GM12872 (cell line): ENCODE data around the gene CNTNAP2.

ENCODE experiments used
- CTCF ChIP-seq: IDR thresholded peaks from 3 replicates; pipeline ENCODE4 v1.5.1; 2011; ENCODE audit warnings: low read depth, mild to moderate bottlenecking, low read length, moderate library complexity; ENCODE audit not compliant: insufficient read depth

The CNTNAP2 gene

GRCh38 chr7:146826329-146826728 lies 709.7 kb downstream of the CNTNAP2 start:
- no peak for TF ChIP-seq CTCF

DNA sequence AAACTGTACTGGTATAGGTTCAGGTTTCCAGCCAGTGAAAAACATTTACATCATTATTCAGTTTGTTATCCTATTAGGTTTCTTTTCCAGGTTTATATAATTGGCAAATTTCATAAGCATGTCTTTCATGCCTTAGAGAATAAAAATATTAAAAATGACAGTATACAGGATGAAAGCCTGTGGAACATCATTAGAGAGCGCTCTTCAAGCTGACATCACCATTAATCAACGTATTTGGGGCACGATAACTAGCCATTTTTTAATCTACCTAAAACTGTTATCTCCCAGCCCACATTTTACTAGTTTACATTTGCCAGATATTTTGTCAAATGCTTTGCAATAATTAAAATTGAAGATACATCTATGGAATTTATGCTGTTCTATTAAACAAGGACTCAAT lies 714.1 kb downstream of the CNTNAP2 start:
- no peak for TF ChIP-seq CTCF

- TF ChIP-seq CTCF: no peak
Observed at GRCh38 chr7:146831875-146832274, 715.3 kb downstream of the CNTNAP2 start.

- no peak for TF ChIP-seq CTCF
Observed at GRCh38 chr7:146844405-146844804, 727.8 kb downstream of the CNTNAP2 start.

DNA sequence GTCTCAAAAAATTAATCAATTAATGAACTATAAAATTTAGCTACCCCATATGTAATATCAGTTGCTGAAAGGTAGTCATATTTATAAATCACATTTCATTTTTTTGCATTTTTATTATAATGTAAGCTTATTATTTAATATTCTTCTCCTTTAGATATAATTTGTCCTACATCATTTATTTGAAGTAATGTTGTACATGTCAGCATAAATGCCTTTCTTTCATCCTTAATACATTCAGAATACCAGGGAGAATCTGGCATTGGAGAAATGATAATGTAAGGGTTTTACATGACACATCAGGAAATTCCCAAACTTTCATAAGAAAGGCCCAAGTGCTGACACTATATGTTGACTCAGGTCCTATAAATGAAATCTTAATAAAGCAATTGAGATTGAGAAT lies 742.1 kb downstream of the CNTNAP2 start:
- no peak for TF ChIP-seq CTCF

GRCh38 chr7:146861701-146862100 lies 745.1 kb downstream of the CNTNAP2 start:
- no peak for TF ChIP-seq CTCF

GRCh38 chr7:146862415-146862814 lies 745.8 kb downstream of the CNTNAP2 start:
- no peak for TF ChIP-seq CTCF

DNA sequence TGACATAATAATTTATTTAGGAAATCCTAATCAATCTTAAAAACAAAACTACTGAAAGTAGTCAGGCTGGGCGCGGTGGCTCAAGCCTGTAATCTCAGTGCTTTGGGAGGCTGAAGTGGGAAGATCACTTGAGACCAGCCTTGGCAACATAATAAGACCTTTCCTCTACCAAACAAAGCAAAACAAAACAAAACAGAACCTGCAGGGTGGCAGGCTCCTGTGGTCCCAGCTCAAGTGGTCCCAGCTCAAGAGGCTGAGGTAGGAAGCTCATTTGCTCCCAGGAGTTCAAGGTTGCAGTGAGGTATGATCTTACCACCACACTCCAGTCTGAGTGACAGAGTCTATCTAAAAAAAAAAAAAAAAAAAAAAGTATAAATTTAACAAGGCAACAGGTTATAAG lies 748.0 kb downstream of the CNTNAP2 start:
- no peak for TF ChIP-seq CTCF
